Transverse colon (tissue), 4 donors: ENCODE data around the gene PHLDA2. TPM values are rescaled to one million over a fixed set of nuclear protein-coding genes. Genes with fewer than 3 reads are reported as not detected.
A peak's percentile ranks its signal among the peaks of the same experiment; 100 is the strongest.

Source experiments
- DNase-seq: peaks from one replicate; pipeline ENCODE4 v3.0.0-alpha.2; 2019
- H3K27ac ChIP-seq, 4 donors: fragments of 200-600 bp; sonication (generic); 2 replicates each; pipeline ENCODE4 v1.5.1; 2016 to 2018; ENCODE audit warnings: inconsistent platforms in 4 of 4
- H3K27me3 ChIP-seq: fragments of 200-600 bp; sonication (generic); 2 replicates; pipeline ENCODE4 v1.5.1; 2017; ENCODE audit warnings: inconsistent platforms
- H3K36me3 ChIP-seq, 4 donors: fragments of 200-600 bp; sonication (generic); 2 replicates each; pipeline ENCODE4 v1.5.1; 2017 to 2019; ENCODE audit warnings: inconsistent platforms in 4 of 4
- H3K4me1 ChIP-seq, 4 donors: fragments of 200-600 bp; sonication (generic); 2 replicates each; pipeline ENCODE4 v1.5.1; 2017 to 2020; ENCODE audit warnings: inconsistent platforms in 4 of 4
- H3K4me3 ChIP-seq, 4 donors: fragments of 200-600 bp; sonication (generic); 1 replicate in 1 of 4; 2 replicates in 3 of 4; pipeline versions ENCODE4 v1.5.1 to v1.6.1; 2017 to 2019; ENCODE audit warnings: inconsistent platforms in 4 of 4
- H3K9me3 ChIP-seq, 2 donors: fragments of 200-600 bp; sonication (generic); 2 replicates each; pipeline ENCODE4 v1.5.1; 2017 to 2019; ENCODE audit warnings: inconsistent platforms in 2 of 2
- CTCF ChIP-seq, 5 experiments: fragments of 200-600 bp in 3 of 5; fragments of 450-650 bp in 2 of 5; sonication (generic) in 3 of 5; IDR thresholded peaks; 1 replicate in 2 of 5; 2 replicates in 3 of 5; pipeline ENCODE4 v1.5.1; 2016 to 2017; ENCODE audit warnings: antibody characterized with exemption in 5 of 5, inconsistent platforms in 3 of 5, mild to moderate bottlenecking in 2 of 5, moderate library complexity in 1 of 5
- EP300 ChIP-seq: sonication (generic); formaldehyde crosslinking; IDR thresholded peaks from one replicate; pipeline ENCODE4 v1.6.1; 2017; ENCODE audit warnings: antibody characterized with exemption, low read depth
- POLR2A ChIP-seq: fragments of 450-650 bp; IDR thresholded peaks from one replicate; pipeline ENCODE4 v1.6.1; 2016; ENCODE audit warnings: antibody characterized with exemption, mild to moderate bottlenecking, moderate library complexity
- POLR2AphosphoS5 ChIP-seq, 3 donors: sonication (generic); formaldehyde crosslinking; IDR thresholded peaks; one replicate each; pipeline ENCODE4 v1.6.1; 2016; ENCODE audit warnings: antibody characterized with exemption in 3 of 3
- WGBS, 2 donors: methylation state at CpG; one replicate each; pipeline ENCODE4 v1.1.5; 2018; ENCODE audit warnings: low coverage in 1 of 2; 5-methylcytosine and 5-hydroxymethylcytosine counted together
- in situ Hi-C, 4 donors: fragments of 200-750 bp; cut with MboI; loops; one replicate each; pipeline versions ENCODE4 v1.15.0 to v1.15.1; 2017; ENCODE audit warnings: low sequenced_read_pairs in 3 of 4, low pct_ligation_motif_present in 1 of 4, low pct_unique_long_range_greater_than_20kb in 1 of 4
- intact Hi-C: fragments of 100-400 bp; cut with DNase I; formaldehyde crosslinking; loops from one replicate; pipeline ENCODE4 v1.15.1; 2023; ENCODE audit warnings: low total_unique reads
- total RNA-seq, 4 donors: library from RNA; depleted of rRNA; stranded (reverse); fragments of >200 nt; gene quantifications; one replicate each; pipeline ENCODE4 v1.1.0, GENCODE V29; 2016

PHLDA2 gene
- total RNA-seq, 4 donors from 2014 or later = 8.2 to 16.2 TPM; not detected in 2

DNA sequence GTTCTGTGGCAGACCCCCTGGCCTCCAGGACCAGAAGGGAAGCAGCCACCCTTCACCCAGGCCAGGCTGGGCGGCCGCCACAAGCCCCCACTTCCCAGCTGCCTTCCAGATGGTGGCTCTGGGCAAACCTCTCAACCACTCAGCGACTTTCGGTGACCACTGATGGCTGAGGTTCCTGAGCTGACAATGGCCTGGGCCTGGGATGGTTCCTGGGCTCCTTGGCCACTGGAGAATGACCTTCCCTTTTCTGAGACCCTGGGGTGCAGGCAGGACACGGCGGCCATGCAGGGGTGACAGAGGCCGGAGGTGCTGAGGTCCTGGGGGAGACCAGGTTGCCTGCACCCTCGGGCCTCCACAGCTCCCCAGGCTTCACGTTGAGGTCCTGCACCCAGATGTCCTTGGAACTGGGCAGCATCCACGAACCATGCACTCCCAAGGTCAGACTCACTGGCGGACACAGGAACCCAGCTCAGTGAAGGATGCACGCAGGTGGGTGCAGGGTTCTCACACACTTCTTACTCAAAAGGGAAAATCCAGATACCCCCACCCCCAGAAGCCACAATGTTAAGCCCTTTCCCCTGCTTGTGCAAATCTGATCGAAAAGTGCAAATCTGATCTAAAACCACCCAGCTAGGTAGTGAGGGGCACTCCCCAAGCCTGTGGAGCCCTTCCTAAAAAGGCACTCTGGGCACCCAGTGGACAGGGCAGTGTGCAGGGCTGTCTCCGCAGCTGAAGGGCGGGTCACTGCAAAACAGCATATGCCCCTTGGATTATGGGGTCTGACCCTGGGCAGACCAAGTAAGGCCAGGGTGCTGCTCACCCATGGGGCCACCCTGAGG is 13.9 kb upstream of the PHLDA2 start:
- DNase-seq = no peak
- H3K27ac ChIP-seq = peak overlapping the region in 2 of 4 donors; percentile 6 to 74
- H3K4me1 ChIP-seq = peaks cover 15 to 48% (median 36%) of the 10 kb centered on the region in 4 donors
- WGBS, 2 donors = 77% methylated on average over 11 of the region's 15 CpGs; no CpG with 5 or more reads in 1 of the 2 donors
- H3K4me3 ChIP-seq = no peak overlapping the region
- intact Hi-C loops = no loop called here
- no peaks in the 10 kb centered on the region for H3K9me3 ChIP-seq
- no peak for TF ChIP-seq POLR2A
- TF ChIP-seq EP300 = no peak
- no peaks in the 10 kb centered on the region for H3K27me3 ChIP-seq
- in situ Hi-C loops = no loop called here
- peaks cover 0 to 5% (median 0%) of the 10 kb centered on the region in 4 donors for H3K36me3 ChIP-seq

GRCh38 chr11:2942447-2942846 is 13.2 kb upstream of the PHLDA2 start:
- TF ChIP-seq EP300 (no peak), POLR2AphosphoS5 (IDR thresholded peaks at IDR 0.05) (no peak), POLR2A (no peak), CTCF (IDR thresholded peaks at IDR 0.05) (no peak)
- H3K27me3 ChIP-seq = no peaks in the 10 kb centered on the region
- DNase-seq = no peak
- H3K36me3 ChIP-seq = no peaks in the 10 kb centered on the region
- no peaks in the 10 kb centered on the region for H3K9me3 ChIP-seq
- in situ Hi-C loops (no loop called here), intact Hi-C loops (no loop called here)
- peaks cover 15 to 48% (median 36%) of the 10 kb centered on the region in 4 donors for H3K4me1 ChIP-seq
- no peak overlapping the region for H3K27ac ChIP-seq
- 60 to 100% methylated on average over 1 to 13 of the region's 13 CpGs for whole genome bisulfite sequencing, 2 donors
- no peak overlapping the region for H3K4me3 ChIP-seq

GRCh38 chr11:2940921-2941821 is 12.0 kb upstream of the PHLDA2 start:
- no peaks in the 10 kb centered on the region for H3K36me3 ChIP-seq

More at GRCh38 chr11:2940921-2941821, 12.0 kb upstream of the PHLDA2 start:
- Histone ChIP-seq H3K27ac (peak overlapping the region; percentile 63 to 85 (median 80)), H3K9me3 (no peaks in the 10 kb centered on the region), H3K27me3 (no peaks in the 10 kb centered on the region), H3K4me3 (no peak overlapping the region), H3K4me1 (peaks cover 15 to 45% (median 36%) of the 10 kb centered on the region in 4 donors)
- WGBS, 2 donors = 34% methylated on average over 5 of the region's 10 CpGs; no CpG with 5 or more reads in 1 of the 2 donors
- peak; percentile 70 for DNase-seq
- intact Hi-C loops (no loop called here), in situ Hi-C loops (no loop called here)
- TF ChIP-seq CTCF (IDR thresholded peaks at IDR 0.05) (no peak), EP300 (no peak), POLR2A (no peak), POLR2AphosphoS5 (IDR thresholded peaks at IDR 0.05) (peak in 1 of 3 donors; percentile 28)
